ENCODE results near the gene FADS1. TPM values are rescaled to one million over a fixed set of nuclear protein-coding genes. Genes with fewer than 3 reads are reported as not detected.

Gene FADS1
- total and polyA plus RNA-seq, 8 donors, result 21.5 to 161 (median 36.1) TPM

GRCh38 chr11:61855939-61856680 is 39.3 kb upstream of the FADS1 start:
- no peak overlapping the region for H3K27ac ChIP-seq
- no peaks in the 10 kb centered on the region for H3K9me3 ChIP-seq
- no peaks in the 10 kb centered on the region for H3K4me1 ChIP-seq
- TF ChIP-seq CTCF (IDR thresholded peaks at IDR 0.05), result no peak
- no peaks in the 10 kb centered on the region for H3K27me3 ChIP-seq
- ATAC-seq, result no peak
- intact Hi-C loops (cut with DNase I), result no loop called here
- H3K36me3 ChIP-seq, result peaks cover 0 to 90% of the 10 kb centered on the region in 2 donors
- DNase-seq, result no peak
- H3K4me3 ChIP-seq, result no peak overlapping the region

GRCh38 chr11:61854966-61855714 is 38.3 kb upstream of the FADS1 start:
- TF ChIP-seq CTCF (IDR thresholded peaks at IDR 0.05), result no peak
- Histone ChIP-seq H3K4me3 (no peak overlapping the region), H3K9me3 (no peaks in the 10 kb centered on the region), H3K27ac (no peak overlapping the region), H3K36me3 (peaks cover 0 to 90% of the 10 kb centered on the region in 2 donors), H3K27me3 (no peaks in the 10 kb centered on the region), H3K4me1 (no peaks in the 10 kb centered on the region)
- intact Hi-C loops (cut with DNase I), result no loop called here
- ATAC-seq (no peak), DNase-seq (no peak)

GRCh38 chr11:61854206-61854895 is 37.5 kb upstream of the FADS1 start:
- no peaks in the 10 kb centered on the region for H3K9me3 ChIP-seq
- H3K36me3 ChIP-seq, result peaks cover 0 to 90% of the 10 kb centered on the region in 2 donors
- no peaks in the 10 kb centered on the region for H3K27me3 ChIP-seq
- no peak overlapping the region for H3K4me3 ChIP-seq
- ATAC-seq (no peak), DNase-seq (no peak)
- no peak overlapping the region for H3K27ac ChIP-seq
- H3K4me1 ChIP-seq, result no peaks in the 10 kb centered on the region
- no peak for TF ChIP-seq CTCF (IDR thresholded peaks at IDR 0.05)
- intact Hi-C loops (cut with DNase I), result no loop called here

- Histone ChIP-seq H3K27ac (no peak overlapping the region), H3K4me3 (no peak overlapping the region), H3K9me3 (no peaks in the 10 kb centered on the region), H3K27me3 (no peaks in the 10 kb centered on the region), H3K36me3 (peaks cover 0 to 90% of the 10 kb centered on the region in 2 donors), H3K4me1 (no peaks in the 10 kb centered on the region)
- intact Hi-C loops (cut with DNase I), result no loop called here
- no peak for TF ChIP-seq CTCF (IDR thresholded peaks at IDR 0.05)
- ATAC-seq (peak; percentile 49), DNase-seq (no peak)
Measured at GRCh38 chr11:61853698-61854169, 36.9 kb upstream of the FADS1 start.

DNA sequence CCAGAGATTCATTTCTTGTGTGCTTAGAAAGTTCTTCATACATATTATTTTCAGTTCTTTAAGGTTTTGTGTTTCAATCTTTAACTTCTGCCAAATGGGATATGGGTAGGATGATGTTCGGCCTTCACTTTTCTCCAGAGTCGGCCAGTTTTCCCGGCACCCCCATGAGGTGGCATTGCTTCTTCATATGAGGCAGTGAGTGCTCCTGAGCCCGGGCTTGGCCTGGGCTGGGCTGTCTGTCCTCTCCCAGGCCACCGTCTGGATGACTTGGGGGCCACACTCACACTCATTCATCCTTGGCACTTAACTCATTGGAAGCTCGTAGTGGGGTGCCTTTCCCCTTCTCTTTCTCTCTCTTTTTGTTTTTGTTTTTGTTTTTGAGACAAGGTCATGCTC is 35.1 kb upstream of the FADS1 start:
- Histone ChIP-seq H3K4me1 (no peaks in the 10 kb centered on the region), H3K27me3 (no peaks in the 10 kb centered on the region), H3K36me3 (peaks cover 0 to 85% of the 10 kb centered on the region in 2 donors), H3K4me3 (no peak overlapping the region), H3K9me3 (no peaks in the 10 kb centered on the region), H3K27ac (no peak overlapping the region)
- no peak for ATAC-seq
- no peak for TF ChIP-seq CTCF (IDR thresholded peaks at IDR 0.05)
- no peak for DNase-seq
- intact Hi-C loops (cut with DNase I), result no loop called here

All from left lung (tissue), 10 donors.